Colonic mucosa (tissue), 4 donors: ENCODE data around the gene HTR6. TPM values are rescaled to one million over a fixed set of nuclear protein-coding genes. Genes with fewer than 3 reads are reported as not detected.
A peak's percentile ranks its signal among the peaks of the same experiment; 100 is the strongest.

Experiments used
- DNase-seq: peaks from one replicate; pipeline ENCODE4 v3.0.0-alpha.2; 2020
- H3K27ac ChIP-seq: fragments of 200-600 bp; one replicate; pipeline ENCODE4 v1.8.0; 2021
- H3K27me3 ChIP-seq: fragments of 200-600 bp; one replicate; pipeline ENCODE4 v1.8.0; 2021
- H3K36me3 ChIP-seq: fragments of 200-600 bp; one replicate; pipeline ENCODE4 v1.8.0; 2021
- H3K4me1 ChIP-seq: fragments of 200-600 bp; one replicate; pipeline ENCODE4 v1.8.0; 2021; ENCODE audit warnings: mild to moderate bottlenecking
- H3K4me3 ChIP-seq: fragments of 200-600 bp; one replicate; pipeline ENCODE4 v1.8.0; 2021
- H3K9ac ChIP-seq, 2 donors: one replicate each; pipeline ENCODE4 v1.7.0; 2013; ENCODE audit warnings: control low read depth in 2 of 2, low read depth in 2 of 2, low read length in 2 of 2
- H3K9me3 ChIP-seq: fragments of 200-600 bp; one replicate; pipeline ENCODE4 v1.8.0; 2021
- intact Hi-C: fragments of 100-400 bp; cut with DNase I; formaldehyde crosslinking; loops from one replicate; pipeline ENCODE4 v1.14.1; 2022
- total RNA-seq, 2 donors: library from RNA; stranded (reverse); fragmentation: NEBNext Ultra II Directional in 1 of 2; extraction: Animal tissue kit (Norgen Biotek cat#: 25700) in 1 of 2; gene quantifications; one replicate each; pipeline ENCODE4 v1.2.1, GENCODE V29; 2021
- TF ChIP-seq, protein P1 (sequence below): fragments of 200-600 bp; IDR thresholded peaks from one replicate; pipeline ENCODE4 v1.8.0; 2022; ENCODE audit warnings: antibody characterized with exemption, mild to moderate bottlenecking
- donor health status: healthy.
- donor health status: DM: no; HTN: no; CAD: no.
- donor health status: DM: no; HTN: no; CAD: no.

The HTR6 gene
- total RNA-seq, 2 donors from 2014 or later = not detected

DNA sequence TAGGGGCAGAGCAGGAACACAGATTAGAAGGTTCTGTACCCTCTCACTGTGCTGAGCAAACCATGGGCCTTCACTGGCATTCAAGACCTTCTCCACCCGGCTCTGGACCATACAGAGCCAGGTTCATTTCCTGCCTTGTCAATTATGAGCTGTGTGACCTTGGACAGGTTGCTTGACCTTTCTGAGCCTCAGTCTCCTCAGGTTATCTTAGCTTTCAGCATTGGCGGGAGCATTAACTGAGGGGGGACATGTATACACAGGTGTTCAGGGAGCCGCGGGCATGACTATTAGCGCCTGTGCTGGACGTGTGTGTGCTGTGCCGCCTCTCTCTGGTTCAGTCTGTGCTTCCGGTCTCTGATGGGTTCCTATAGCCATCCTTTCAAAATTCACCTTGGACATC, 32.1 kb downstream of the HTR6 start:
- intact Hi-C loops = no loop called here
- no peaks in the 10 kb centered on the region for H3K36me3 ChIP-seq
- DNase-seq = no peak
- no peaks in the 10 kb centered on the region for H3K4me1 ChIP-seq
- no peak overlapping the region for H3K9ac ChIP-seq
- TF ChIP-seq, protein P1, sequence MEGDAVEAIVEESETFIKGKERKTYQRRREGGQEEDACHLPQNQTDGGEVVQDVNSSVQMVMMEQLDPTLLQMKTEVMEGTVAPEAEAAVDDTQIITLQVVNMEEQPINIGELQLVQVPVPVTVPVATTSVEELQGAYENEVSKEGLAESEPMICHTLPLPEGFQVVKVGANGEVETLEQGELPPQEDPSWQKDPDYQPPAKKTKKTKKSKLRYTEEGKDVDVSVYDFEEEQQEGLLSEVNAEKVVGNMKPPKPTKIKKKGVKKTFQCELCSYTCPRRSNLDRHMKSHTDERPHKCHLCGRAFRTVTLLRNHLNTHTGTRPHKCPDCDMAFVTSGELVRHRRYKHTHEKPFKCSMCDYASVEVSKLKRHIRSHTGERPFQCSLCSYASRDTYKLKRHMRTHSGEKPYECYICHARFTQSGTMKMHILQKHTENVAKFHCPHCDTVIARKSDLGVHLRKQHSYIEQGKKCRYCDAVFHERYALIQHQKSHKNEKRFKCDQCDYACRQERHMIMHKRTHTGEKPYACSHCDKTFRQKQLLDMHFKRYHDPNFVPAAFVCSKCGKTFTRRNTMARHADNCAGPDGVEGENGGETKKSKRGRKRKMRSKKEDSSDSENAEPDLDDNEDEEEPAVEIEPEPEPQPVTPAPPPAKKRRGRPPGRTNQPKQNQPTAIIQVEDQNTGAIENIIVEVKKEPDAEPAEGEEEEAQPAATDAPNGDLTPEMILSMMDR = no peak
- H3K27me3 ChIP-seq = no peaks in the 10 kb centered on the region
- no peaks in the 10 kb centered on the region for H3K9me3 ChIP-seq
- no peak overlapping the region for H3K4me3 ChIP-seq
- H3K27ac ChIP-seq = no peak overlapping the region

DNA sequence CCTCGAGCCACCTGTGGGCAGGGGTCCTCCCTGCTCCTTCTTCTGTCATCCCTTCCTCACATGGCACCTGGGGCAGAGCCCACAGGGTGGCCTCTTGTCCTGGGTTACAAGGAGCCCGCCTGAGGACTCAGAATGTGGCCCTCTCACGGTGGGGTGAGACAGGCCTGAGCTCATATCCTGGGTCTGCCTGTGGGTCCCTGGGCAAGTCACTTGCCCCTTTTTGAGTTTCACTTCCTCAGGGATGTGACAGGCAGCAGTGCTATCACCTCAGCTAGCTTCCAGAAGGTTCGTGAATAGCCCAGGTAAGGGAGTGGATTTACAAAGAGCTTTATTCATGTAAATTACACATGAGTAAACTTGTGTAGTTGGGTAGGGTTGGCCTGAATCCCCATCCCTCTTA, 33.5 kb downstream of the HTR6 start:
- Histone ChIP-seq H3K4me1 (no peaks in the 10 kb centered on the region), H3K36me3 (no peaks in the 10 kb centered on the region), H3K27me3 (no peaks in the 10 kb centered on the region), H3K9me3 (no peaks in the 10 kb centered on the region), H3K9ac (no peak overlapping the region), H3K4me3 (no peak overlapping the region), H3K27ac (no peak overlapping the region)
- TF ChIP-seq, protein P1 = no peak
- intact Hi-C loops = no loop called here
- no peak for DNase-seq

GRCh38 chr1:19700079-19700777, 35.6 kb downstream of the HTR6 start:
- Histone ChIP-seq H3K9me3 (no peaks in the 10 kb centered on the region), H3K9ac (no peak overlapping the region), H3K27ac (no peak overlapping the region), H3K36me3 (no peaks in the 10 kb centered on the region), H3K27me3 (no peaks in the 10 kb centered on the region), H3K4me3 (no peak overlapping the region), H3K4me1 (no peaks in the 10 kb centered on the region)
- intact Hi-C loops = no loop called here
- DNase-seq = no peak
- TF ChIP-seq, protein P1 = no peak

- H3K4me1 ChIP-seq = no peaks in the 10 kb centered on the region
- TF ChIP-seq, protein P1 = no peak
- DNase-seq = no peak
- no peaks in the 10 kb centered on the region for H3K9me3 ChIP-seq
- H3K27me3 ChIP-seq = no peaks in the 10 kb centered on the region
- H3K4me3 ChIP-seq = no peak overlapping the region
- H3K27ac ChIP-seq = no peak overlapping the region
- H3K36me3 ChIP-seq = no peaks in the 10 kb centered on the region
- no peak overlapping the region for H3K9ac ChIP-seq
- intact Hi-C loops = no loop called here
Observed at GRCh38 chr1:19703280-19703679, 38.6 kb downstream of the HTR6 start.

DNA sequence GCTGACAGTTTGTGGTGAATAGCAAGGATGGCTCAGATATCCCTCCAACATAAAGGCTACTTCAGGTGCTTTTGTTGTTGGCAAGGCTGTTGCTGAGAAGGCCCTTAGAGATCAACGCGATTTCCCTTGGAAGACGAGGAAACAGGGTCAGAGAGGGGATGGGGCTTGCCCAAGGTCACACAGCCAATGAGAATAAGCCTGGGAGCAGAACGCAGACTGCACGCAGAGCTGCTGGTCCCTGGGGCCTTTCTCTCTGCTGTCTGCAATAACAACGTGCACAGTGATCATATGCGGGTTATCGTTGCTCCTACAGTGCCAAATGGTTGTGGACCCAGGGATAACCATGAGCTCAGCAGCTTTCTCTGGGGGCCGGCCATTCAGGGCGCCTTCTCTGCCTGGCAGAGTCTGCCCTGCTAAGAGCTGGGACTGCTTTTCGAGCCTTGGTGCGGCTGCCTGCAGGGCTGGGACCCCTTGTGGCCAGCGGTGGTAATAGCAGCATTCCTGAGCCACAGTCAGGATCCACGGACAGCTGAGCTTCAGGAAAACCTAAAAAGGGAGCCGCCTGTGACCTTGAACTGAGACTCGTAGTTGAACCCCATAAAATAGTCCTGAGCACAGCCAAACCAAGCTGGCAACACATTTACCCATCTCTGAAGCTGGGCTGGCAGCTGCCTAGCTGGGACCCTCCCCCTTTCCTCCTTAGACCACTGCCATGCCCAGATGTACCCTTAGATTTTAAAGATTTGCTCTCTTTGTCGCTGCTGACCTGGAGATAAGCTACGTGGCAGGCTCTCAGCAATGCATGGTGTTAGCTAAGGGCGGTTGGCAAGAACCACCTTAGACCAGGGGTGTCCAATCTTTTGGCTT, 39.8 kb downstream of the HTR6 start:
- TF ChIP-seq, protein P1 = peak; percentile 90
- Histone ChIP-seq H3K9ac (no peak overlapping the region), H3K36me3 (no peaks in the 10 kb centered on the region), H3K4me1 (no peaks in the 10 kb centered on the region), H3K9me3 (no peaks in the 10 kb centered on the region), H3K27me3 (no peaks in the 10 kb centered on the region), H3K4me3 (no peak overlapping the region), H3K27ac (no peak overlapping the region)
- intact Hi-C loops = no loop called here
- DNase-seq = peak; percentile 75
